Measurements from ENCODE around the gene DOC2A.

DNA sequence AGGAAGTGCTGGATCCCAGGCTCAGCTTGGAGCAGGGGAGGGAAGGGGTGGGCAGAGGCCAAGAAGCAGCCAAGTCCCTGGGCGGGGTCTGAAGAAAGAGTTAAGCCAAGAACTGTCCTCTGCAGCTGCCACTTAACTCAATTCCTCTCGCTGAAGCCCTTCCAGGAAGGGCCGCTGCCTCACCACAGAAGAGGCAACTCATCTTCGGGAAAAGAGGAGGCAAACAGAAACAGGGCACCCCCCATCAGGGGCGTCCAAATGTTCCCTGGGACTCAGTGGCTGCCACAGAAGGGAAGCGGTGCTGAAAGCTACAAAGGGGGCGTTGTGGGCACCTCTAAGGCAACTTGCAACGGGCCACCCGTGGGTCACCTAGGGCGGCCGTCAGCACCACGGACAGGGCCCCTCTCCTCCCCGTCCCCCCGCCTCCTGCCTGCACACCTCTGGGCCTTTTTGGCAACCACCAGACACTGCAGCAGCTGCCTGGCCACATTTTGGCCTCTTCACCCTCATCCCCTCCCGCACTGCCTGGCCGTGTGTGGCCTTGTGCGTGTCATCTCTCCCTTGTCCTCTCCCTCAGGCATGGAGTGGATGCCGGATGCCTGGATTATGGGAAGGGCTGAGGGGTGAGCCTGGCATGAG lies 17.7 kb upstream of the DOC2A start:
- TF ChIP-seq, protein P1, sequence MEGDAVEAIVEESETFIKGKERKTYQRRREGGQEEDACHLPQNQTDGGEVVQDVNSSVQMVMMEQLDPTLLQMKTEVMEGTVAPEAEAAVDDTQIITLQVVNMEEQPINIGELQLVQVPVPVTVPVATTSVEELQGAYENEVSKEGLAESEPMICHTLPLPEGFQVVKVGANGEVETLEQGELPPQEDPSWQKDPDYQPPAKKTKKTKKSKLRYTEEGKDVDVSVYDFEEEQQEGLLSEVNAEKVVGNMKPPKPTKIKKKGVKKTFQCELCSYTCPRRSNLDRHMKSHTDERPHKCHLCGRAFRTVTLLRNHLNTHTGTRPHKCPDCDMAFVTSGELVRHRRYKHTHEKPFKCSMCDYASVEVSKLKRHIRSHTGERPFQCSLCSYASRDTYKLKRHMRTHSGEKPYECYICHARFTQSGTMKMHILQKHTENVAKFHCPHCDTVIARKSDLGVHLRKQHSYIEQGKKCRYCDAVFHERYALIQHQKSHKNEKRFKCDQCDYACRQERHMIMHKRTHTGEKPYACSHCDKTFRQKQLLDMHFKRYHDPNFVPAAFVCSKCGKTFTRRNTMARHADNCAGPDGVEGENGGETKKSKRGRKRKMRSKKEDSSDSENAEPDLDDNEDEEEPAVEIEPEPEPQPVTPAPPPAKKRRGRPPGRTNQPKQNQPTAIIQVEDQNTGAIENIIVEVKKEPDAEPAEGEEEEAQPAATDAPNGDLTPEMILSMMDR (IDR thresholded peaks at IDR 0.05), result no peak
- no peak for TF ChIP-seq POLR2A (IDR thresholded peaks at IDR 0.05)
